Tibial artery (tissue), 4 donors: ENCODE data around the gene LDB1.

ENCODE experiments used
- DNase-seq, 2 donors: peaks; one replicate each; pipeline ENCODE4 v3.0.0-alpha.2; 2019
- H3K27ac ChIP-seq, 2 donors: fragments of 200-600 bp; sonication (generic) in 1 of 2; 1 replicate in 1 of 2; 2 replicates in 1 of 2; pipeline ENCODE4 v1.5.1; 2018 to 2019; ENCODE audit warnings: mild to moderate bottlenecking in 1 of 2
- H3K27me3 ChIP-seq, 2 donors: fragments of 200-600 bp; sonication (generic) in 1 of 2; one replicate each; pipeline versions ENCODE4 v1.5.1 to v1.6.0; 2016 to 2019
- H3K36me3 ChIP-seq, 3 donors: fragments of 200-600 bp; sonication (generic) in 2 of 3; one replicate each; pipeline ENCODE4 v1.5.1; 2016 to 2019; ENCODE audit warnings: mild to moderate bottlenecking in 2 of 3
- H3K4me1 ChIP-seq, 4 donors: fragments of 200-600 bp; sonication (generic) in 2 of 4; 1 replicate in 3 of 4; 2 replicates in 1 of 4; pipeline ENCODE4 v1.5.1; 2016 to 2019
- H3K4me3 ChIP-seq, 2 donors: fragments of 200-600 bp; sonication (generic) in 1 of 2; 1 replicate in 1 of 2; 2 replicates in 1 of 2; pipeline ENCODE4 v1.5.1; 2018 to 2019; ENCODE audit warnings: mild to moderate bottlenecking in 2 of 2
- H3K9me3 ChIP-seq, 3 donors: fragments of 200-600 bp; sonication (generic) in 1 of 3; one replicate each; pipeline ENCODE4 v1.5.1; 2016 to 2019
- CTCF ChIP-seq, 2 experiments: fragments of 200-600 bp in 1 of 2; fragments of 450-650 bp in 1 of 2; IDR thresholded peaks; one replicate each; pipeline ENCODE4 v1.5.1; 2017 to 2019; ENCODE audit warnings: antibody characterized with exemption in 2 of 2, mild to moderate bottlenecking in 1 of 2, moderate library complexity in 1 of 2
- intact Hi-C: fragments of 100-400 bp; cut with DNase I; formaldehyde crosslinking; loops from one replicate; pipeline ENCODE4 v1.15.0; 2023; ENCODE audit warnings: low total_unique reads

LDB1 gene

GRCh38 chr10:102102421-102102820, 17.7 kb downstream of the LDB1 start:
- Histone ChIP-seq H3K4me3 (no peak overlapping the region), H3K4me1 (no peaks in the 10 kb centered on the region), H3K27me3 (no peaks in the 10 kb centered on the region), H3K9me3 (no peaks in the 10 kb centered on the region), H3K27ac (no peak overlapping the region), H3K36me3 (peaks cover 4 to 14% (median 6%) of the 10 kb centered on the region in 3 donors)
- intact Hi-C loops: no loop called here
- DNase-seq: no peak
- TF ChIP-seq CTCF (IDR thresholded peaks at IDR 0.05): no peak

GRCh38 chr10:102101152-102101551, 19.0 kb downstream of the LDB1 start:
- Histone ChIP-seq H3K27me3 (no peaks in the 10 kb centered on the region), H3K4me1 (no peaks in the 10 kb centered on the region), H3K4me3 (no peak overlapping the region), H3K9me3 (no peaks in the 10 kb centered on the region), H3K27ac (no peak overlapping the region), H3K36me3 (peaks cover 0 to 3% (median 0%) of the 10 kb centered on the region in 3 donors)
- no peak for TF ChIP-seq CTCF (IDR thresholded peaks at IDR 0.05)
- DNase-seq: no peak
- intact Hi-C loops: no loop called here

GRCh38 chr10:102096449-102096848, 23.7 kb downstream of the LDB1 start:
- H3K9me3 ChIP-seq: no peaks in the 10 kb centered on the region
- intact Hi-C loops: no loop called here
- no peak overlapping the region for H3K27ac ChIP-seq
- H3K36me3 ChIP-seq: no peaks in the 10 kb centered on the region
- no peak for TF ChIP-seq CTCF (IDR thresholded peaks at IDR 0.05)
- no peak overlapping the region for H3K4me3 ChIP-seq
- no peaks in the 10 kb centered on the region for H3K27me3 ChIP-seq
- DNase-seq: no peak
- H3K4me1 ChIP-seq: no peaks in the 10 kb centered on the region

GRCh38 chr10:102090772-102091171, 29.4 kb downstream of the LDB1 start:
- Histone ChIP-seq H3K4me3 (no peak overlapping the region), H3K9me3 (no peaks in the 10 kb centered on the region), H3K4me1 (no peaks in the 10 kb centered on the region), H3K27me3 (no peaks in the 10 kb centered on the region), H3K27ac (no peak overlapping the region), H3K36me3 (no peaks in the 10 kb centered on the region)
- no peak for TF ChIP-seq CTCF (IDR thresholded peaks at IDR 0.05)
- DNase-seq: no peak
- intact Hi-C loops: no loop called here

GRCh38 chr10:102086196-102086595, 34.0 kb downstream of the LDB1 start:
- H3K4me1 ChIP-seq: no peaks in the 10 kb centered on the region
- intact Hi-C loops: no loop called here
- no peak for TF ChIP-seq CTCF (IDR thresholded peaks at IDR 0.05)

GRCh38 chr10:102085336-102085735, 34.8 kb downstream of the LDB1 start:
- no peaks in the 10 kb centered on the region for H3K27me3 ChIP-seq
- no peak for TF ChIP-seq CTCF (IDR thresholded peaks at IDR 0.05)
- H3K36me3 ChIP-seq: no peaks in the 10 kb centered on the region
- no peaks in the 10 kb centered on the region for H3K4me1 ChIP-seq
- H3K4me3 ChIP-seq: no peak overlapping the region
- intact Hi-C loops: no loop called here
- no peak for DNase-seq
- no peak overlapping the region for H3K27ac ChIP-seq
- no peaks in the 10 kb centered on the region for H3K9me3 ChIP-seq

More at GRCh38 chr10:102086196-102086595, 34.0 kb downstream of the LDB1 start:
- H3K4me3 ChIP-seq: no peak overlapping the region
- H3K36me3 ChIP-seq: no peaks in the 10 kb centered on the region
- H3K9me3 ChIP-seq: no peaks in the 10 kb centered on the region
- DNase-seq: no peak
- H3K27me3 ChIP-seq: no peaks in the 10 kb centered on the region
- H3K27ac ChIP-seq: no peak overlapping the region
